Measurements from ENCODE around the gene FRMD8. TPM values are rescaled to one million over a fixed set of nuclear protein-coding genes. Genes with fewer than 3 reads are reported as not detected.

FRMD8 gene
- total and polyA plus RNA-seq, 4 donors, result 2.8 to 22.8 (median 15.0) TPM

DNA sequence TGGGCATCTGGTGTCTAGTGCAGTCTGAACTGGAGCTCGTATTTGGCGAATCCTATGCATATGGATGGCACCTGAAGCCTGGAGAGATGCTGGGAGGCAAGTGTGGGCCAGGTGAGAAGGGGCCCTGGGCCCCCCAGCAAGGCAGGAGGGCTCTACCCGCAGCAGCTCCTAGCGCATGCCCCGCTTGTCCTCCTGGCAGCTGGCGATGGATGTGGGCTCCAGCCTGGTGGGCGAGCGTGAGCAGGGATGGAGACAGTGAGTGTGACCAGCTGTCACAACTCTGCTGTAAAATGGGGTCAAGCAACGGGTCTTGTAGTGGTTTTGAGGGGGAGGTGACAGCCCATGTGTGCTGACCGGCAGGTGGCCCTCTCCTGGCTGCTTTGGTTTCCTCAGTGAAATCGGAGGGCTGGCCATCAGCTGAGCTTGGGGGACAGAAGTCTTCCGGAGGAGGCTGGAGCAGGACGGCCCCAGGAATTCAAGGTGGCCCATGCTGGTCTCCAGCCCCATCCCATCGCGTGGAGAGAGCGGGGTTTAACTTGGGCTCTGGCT lies 12.0 kb downstream of the FRMD8 start:
- TF ChIP-seq SP1 (IDR thresholded peaks at IDR 0.05) (no peak), HNF4A (conservative IDR thresholded peaks at IDR 0.05) (no peak), TAF1 (conservative IDR thresholded peaks at IDR 0.05) (no peak), NR2F2 (IDR thresholded peaks at IDR 0.05) (no peak), FOXA1 (IDR thresholded peaks at IDR 0.05) (no peak), YY1 (IDR thresholded peaks at IDR 0.05) (no peak), GABPA (IDR thresholded peaks at IDR 0.05 in 1 of 2, conservative IDR thresholded peaks at IDR 0.05 in 1 of 2) (no peak), RXRA (IDR thresholded peaks at IDR 0.05) (no peak), FOXA2 (IDR thresholded peaks at IDR 0.05) (no peak), JUND (IDR thresholded peaks at IDR 0.05) (no peak)
- TF ChIP-seq, protein P1, sequence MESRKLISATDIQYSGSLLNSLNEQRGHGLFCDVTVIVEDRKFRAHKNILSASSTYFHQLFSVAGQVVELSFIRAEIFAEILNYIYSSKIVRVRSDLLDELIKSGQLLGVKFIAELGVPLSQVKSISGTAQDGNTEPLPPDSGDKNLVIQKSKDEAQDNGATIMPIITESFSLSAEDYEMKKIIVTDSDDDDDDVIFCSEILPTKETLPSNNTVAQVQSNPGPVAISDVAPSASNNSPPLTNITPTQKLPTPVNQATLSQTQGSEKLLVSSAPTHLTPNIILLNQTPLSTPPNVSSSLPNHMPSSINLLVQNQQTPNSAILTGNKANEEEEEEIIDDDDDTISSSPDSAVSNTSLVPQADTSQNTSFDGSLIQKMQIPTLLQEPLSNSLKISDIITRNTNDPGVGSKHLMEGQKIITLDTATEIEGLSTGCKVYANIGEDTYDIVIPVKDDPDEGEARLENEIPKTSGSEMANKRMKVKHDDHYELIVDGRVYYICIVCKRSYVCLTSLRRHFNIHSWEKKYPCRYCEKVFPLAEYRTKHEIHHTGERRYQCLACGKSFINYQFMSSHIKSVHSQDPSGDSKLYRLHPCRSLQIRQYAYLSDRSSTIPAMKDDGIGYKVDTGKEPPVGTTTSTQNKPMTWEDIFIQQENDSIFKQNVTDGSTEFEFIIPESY (IDR thresholded peaks at IDR 0.05), result no peak
- no peaks in the 10 kb centered on the region for H3K27me3 ChIP-seq (ENCODE audit: control insufficient read depth in 4 of 4, insufficient read depth in 4 of 4, low read length in 3 of 4)
- peaks cover 0 to 36% (median 9%) of the 10 kb centered on the region in 4 donors for H3K36me3 ChIP-seq (ENCODE audit: control insufficient read depth in 4 of 4, insufficient read depth in 3 of 4, low read depth in 1 of 4, low read length in 3 of 4)
- H3K9me3 ChIP-seq (ENCODE audit: control insufficient read depth in 4 of 4, low read length in 3 of 4), result no peaks in the 10 kb centered on the region
- H3K4me3 ChIP-seq (ENCODE audit: low read depth in 1 of 3, low read length in 3 of 3), result no peak overlapping the region
- 94% methylated on average over 16 of the region's 16 CpGs for WGBS
- H3K27ac ChIP-seq (ENCODE audit: low read depth in 1 of 2, low read length in 2 of 2), result no peak overlapping the region
- H3K9ac ChIP-seq (ENCODE audit: low read depth in 1 of 2, low read length in 2 of 2), result no peak overlapping the region
- no peaks in the 10 kb centered on the region for H3K4me1 ChIP-seq (ENCODE audit: control insufficient read depth in 4 of 4, insufficient read depth in 4 of 4, low read length in 3 of 4)
- DNase-seq (ENCODE audit: low spot score), result no peak

- H3K27ac ChIP-seq (ENCODE audit: low read depth in 1 of 2, low read length in 2 of 2), result no peak overlapping the region
- no peak overlapping the region for H3K4me3 ChIP-seq (ENCODE audit: low read depth in 1 of 3, low read length in 3 of 3)
- H3K36me3 ChIP-seq (ENCODE audit: control insufficient read depth in 4 of 4, insufficient read depth in 3 of 4, low read depth in 1 of 4, low read length in 3 of 4), result peaks cover 0 to 37% (median 9%) of the 10 kb centered on the region in 4 donors
- no peaks in the 10 kb centered on the region for H3K9me3 ChIP-seq (ENCODE audit: control insufficient read depth in 4 of 4, low read length in 3 of 4)
- H3K9ac ChIP-seq (ENCODE audit: low read depth in 1 of 2, low read length in 2 of 2), result no peak overlapping the region
- DNase-seq (ENCODE audit: low spot score), result no peak
- H3K4me1 ChIP-seq (ENCODE audit: control insufficient read depth in 4 of 4, insufficient read depth in 4 of 4, low read length in 3 of 4), result peaks cover 0 to 4% (median 0%) of the 10 kb centered on the region in 4 donors
- WGBS, result 96% methylated on average over 13 of the region's 13 CpGs
- TF ChIP-seq FOXA1 (IDR thresholded peaks at IDR 0.05) (no peak), REST (IDR thresholded peaks at IDR 0.05) (no peak), TAF1 (conservative IDR thresholded peaks at IDR 0.05) (no peak), JUND (IDR thresholded peaks at IDR 0.05) (no peak), HNF4G (IDR thresholded peaks at IDR 0.05) (no peak), NR2F2 (IDR thresholded peaks at IDR 0.05) (no peak), RAD21 (IDR thresholded peaks at IDR 0.05) (no peak), FOXA2 (IDR thresholded peaks at IDR 0.05) (no peak), HNF4A (conservative IDR thresholded peaks at IDR 0.05) (no peak), EGR1 (IDR thresholded peaks at IDR 0.05; ENCODE audit: low read depth in 2 of 2) (no peak), RXRA (IDR thresholded peaks at IDR 0.05) (no peak), SP1 (IDR thresholded peaks at IDR 0.05) (no peak), GABPA (IDR thresholded peaks at IDR 0.05 in 1 of 2, conservative IDR thresholded peaks at IDR 0.05 in 1 of 2) (no peak), YY1 (IDR thresholded peaks at IDR 0.05) (no peak)
- TF ChIP-seq, protein P1 (IDR thresholded peaks at IDR 0.05), result no peak
- TF ChIP-seq, protein P2, sequence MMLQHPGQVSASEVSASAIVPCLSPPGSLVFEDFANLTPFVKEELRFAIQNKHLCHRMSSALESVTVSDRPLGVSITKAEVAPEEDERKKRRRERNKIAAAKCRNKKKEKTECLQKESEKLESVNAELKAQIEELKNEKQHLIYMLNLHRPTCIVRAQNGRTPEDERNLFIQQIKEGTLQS (IDR thresholded peaks at IDR 0.05), result no peak
- TF ChIP-seq, protein P3, sequence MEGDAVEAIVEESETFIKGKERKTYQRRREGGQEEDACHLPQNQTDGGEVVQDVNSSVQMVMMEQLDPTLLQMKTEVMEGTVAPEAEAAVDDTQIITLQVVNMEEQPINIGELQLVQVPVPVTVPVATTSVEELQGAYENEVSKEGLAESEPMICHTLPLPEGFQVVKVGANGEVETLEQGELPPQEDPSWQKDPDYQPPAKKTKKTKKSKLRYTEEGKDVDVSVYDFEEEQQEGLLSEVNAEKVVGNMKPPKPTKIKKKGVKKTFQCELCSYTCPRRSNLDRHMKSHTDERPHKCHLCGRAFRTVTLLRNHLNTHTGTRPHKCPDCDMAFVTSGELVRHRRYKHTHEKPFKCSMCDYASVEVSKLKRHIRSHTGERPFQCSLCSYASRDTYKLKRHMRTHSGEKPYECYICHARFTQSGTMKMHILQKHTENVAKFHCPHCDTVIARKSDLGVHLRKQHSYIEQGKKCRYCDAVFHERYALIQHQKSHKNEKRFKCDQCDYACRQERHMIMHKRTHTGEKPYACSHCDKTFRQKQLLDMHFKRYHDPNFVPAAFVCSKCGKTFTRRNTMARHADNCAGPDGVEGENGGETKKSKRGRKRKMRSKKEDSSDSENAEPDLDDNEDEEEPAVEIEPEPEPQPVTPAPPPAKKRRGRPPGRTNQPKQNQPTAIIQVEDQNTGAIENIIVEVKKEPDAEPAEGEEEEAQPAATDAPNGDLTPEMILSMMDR (IDR thresholded peaks at IDR 0.05; ENCODE audit: low read depth, low read length, missing input control), result no peak
- no peaks in the 10 kb centered on the region for H3K27me3 ChIP-seq (ENCODE audit: control insufficient read depth in 4 of 4, insufficient read depth in 4 of 4, low read length in 3 of 4)
Observed at GRCh38 chr11:65399249-65399648, 12.8 kb downstream of the FRMD8 start.
